ENCODE measurements around the gene TNS3.

TNS3 gene

GRCh38 chr7:47580811-47581331, 1.0 kb downstream of the TNS3 start:
- H3K79me2 ChIP-seq (ENCODE audit: insufficient read depth, low read depth) = no peaks in the 10 kb centered on the region
- TF ChIP-seq CTCF (conservative IDR thresholded peaks at IDR 0.05; ENCODE audit: low read depth, low read length) = no peak
- no peak overlapping the region for H3K9ac ChIP-seq
- H3K27me3 ChIP-seq (ENCODE audit: insufficient read depth, low read depth) = no peaks in the 10 kb centered on the region; the same call in 1 of the 2 replicates
- no peaks in the 10 kb centered on the region for H3K4me1 ChIP-seq (ENCODE audit: low read depth, poor library complexity, severe bottlenecking)
- no peak overlapping the region for H2AFZ ChIP-seq (ENCODE audit: low read depth)
- H3K36me3 ChIP-seq (ENCODE audit: insufficient read depth) = no peaks in the 10 kb centered on the region
- H3K4me3 ChIP-seq (IDR thresholded peaks at IDR 0.05; ENCODE audit: insufficient read depth, low read depth, low read length) = no peak overlapping the region
- no peak overlapping the region for H3K27ac ChIP-seq
- H3K4me2 ChIP-seq = no peak overlapping the region
- H4K20me1 ChIP-seq (ENCODE audit: insufficient read depth) = no peaks in the 10 kb centered on the region

GRCh38 chr7:47580175-47580706, 1.7 kb downstream of the TNS3 start:
- H3K36me3 ChIP-seq (ENCODE audit: insufficient read depth) = no peaks in the 10 kb centered on the region
- no peaks in the 10 kb centered on the region; the same call in 1 of the 2 replicates for H3K27me3 ChIP-seq (ENCODE audit: insufficient read depth, low read depth)
- no peak overlapping the region for H3K4me2 ChIP-seq
- no peak overlapping the region for H3K9ac ChIP-seq
- no peak overlapping the region for H3K4me3 ChIP-seq (IDR thresholded peaks at IDR 0.05; ENCODE audit: insufficient read depth, low read depth, low read length)
- no peak for TF ChIP-seq CTCF (conservative IDR thresholded peaks at IDR 0.05; ENCODE audit: low read depth, low read length)
- no peaks in the 10 kb centered on the region for H3K79me2 ChIP-seq (ENCODE audit: insufficient read depth, low read depth)
- H3K4me1 ChIP-seq (ENCODE audit: low read depth, poor library complexity, severe bottlenecking) = no peaks in the 10 kb centered on the region
- H3K27ac ChIP-seq = no peak overlapping the region
- H4K20me1 ChIP-seq (ENCODE audit: insufficient read depth) = no peaks in the 10 kb centered on the region
- H2AFZ ChIP-seq (ENCODE audit: low read depth) = no peak overlapping the region

- Histone ChIP-seq H3K27ac (no peak overlapping the region), H4K20me1 (ENCODE audit: insufficient read depth) (no peaks in the 10 kb centered on the region), H3K9ac (no peak overlapping the region), H2AFZ (ENCODE audit: low read depth) (no peak overlapping the region), H3K4me1 (ENCODE audit: low read depth, poor library complexity, severe bottlenecking) (no peaks in the 10 kb centered on the region), H3K4me2 (no peak overlapping the region), H3K4me3 (IDR thresholded peaks at IDR 0.05; ENCODE audit: insufficient read depth, low read depth, low read length) (no peak overlapping the region), H3K36me3 (ENCODE audit: insufficient read depth) (no peaks in the 10 kb centered on the region), H3K27me3 (ENCODE audit: insufficient read depth, low read depth) (no peaks in the 10 kb centered on the region; the same call in 1 of the 2 replicates), H3K79me2 (ENCODE audit: insufficient read depth, low read depth) (no peaks in the 10 kb centered on the region)
- TF ChIP-seq CTCF (conservative IDR thresholded peaks at IDR 0.05; ENCODE audit: low read depth, low read length) = no peak
These were observed 2.5 kb downstream of the TNS3 start for GRCh38 chr7:47579458-47579857.

GRCh38 chr7:47578579-47579270, 3.2 kb downstream of the TNS3 start:
- Histone ChIP-seq H3K4me1 (ENCODE audit: low read depth, poor library complexity, severe bottlenecking) (no peaks in the 10 kb centered on the region), H3K36me3 (ENCODE audit: insufficient read depth) (no peaks in the 10 kb centered on the region), H3K9ac (no peak overlapping the region), H3K4me3 (IDR thresholded peaks at IDR 0.05; ENCODE audit: insufficient read depth, low read depth, low read length) (no peak overlapping the region), H3K79me2 (ENCODE audit: insufficient read depth, low read depth) (no peaks in the 10 kb centered on the region), H3K27me3 (ENCODE audit: insufficient read depth, low read depth) (no peaks in the 10 kb centered on the region; the same call in 1 of the 2 replicates), H3K27ac (no peak overlapping the region), H3K4me2 (no peak overlapping the region), H2AFZ (ENCODE audit: low read depth) (no peak overlapping the region), H4K20me1 (ENCODE audit: insufficient read depth) (no peaks in the 10 kb centered on the region)
- TF ChIP-seq CTCF (conservative IDR thresholded peaks at IDR 0.05; ENCODE audit: low read depth, low read length) = no peak

Measured in KMS-11 (cell line).